WTC11 (cell line): Measurements from ENCODE around the gene MLPH. TPM values are rescaled to one million over a fixed set of nuclear protein-coding genes. Genes with fewer than 3 reads are reported as not detected.

ENCODE experiments used
- ATAC-seq: fragments of 200-7000 bp; cut with Tn5 transposase; 2 replicates; pipeline ENCODE4 v1.10.0; 2021; ENCODE audit warnings: mild to moderate bottlenecking, moderate library complexity
- CTCF ChIA-PET: fragments of 300-600 bp; sonication (Branson Sonifier 250); formaldehyde crosslinking; loops from one replicate; lab custom pipeline; 2021; ENCODE audit warnings: antibody characterized with exemption; lab: Charles Lee
- POLR2A ChIA-PET: fragments of 350-600 bp; sonication (Branson Sonifier 250); formaldehyde crosslinking; loops from one replicate; lab custom pipeline; 2021; ENCODE audit warnings: antibody characterized with exemption; lab: Charles Lee
- DNase-seq: peaks from one replicate; pipeline ENCODE4 v3.0.0; 2021; ENCODE audit warnings: low spot score
- H3K27ac Mint-ChIP-seq: 2 replicates; pipeline ENCODE4 v1.8.0; 2021; ENCODE audit warnings: mixed read lengths
- H3K27me3 Mint-ChIP-seq: 2 replicates; pipeline ENCODE4 v1.8.0; 2021; ENCODE audit warnings: low read depth, mild to moderate bottlenecking, moderate library complexity, mixed read lengths
- H3K36me3 Mint-ChIP-seq: 2 replicates; pipeline ENCODE4 v1.8.0; 2021; ENCODE audit warnings: mixed read lengths
- H3K4me1 Mint-ChIP-seq: 2 replicates; pipeline ENCODE4 v1.8.0; 2022; ENCODE audit warnings: mixed read lengths
- H3K4me3 Mint-ChIP-seq: 2 replicates; pipeline ENCODE4 v1.8.0; 2021; ENCODE audit warnings: mild to moderate bottlenecking, moderate library complexity, mixed read lengths
- H3K9me3 Mint-ChIP-seq: 2 replicates; pipeline ENCODE4 v1.8.0; 2021; ENCODE audit warnings: mixed read lengths
- AR ChIP-seq: fragments of 250-450 bp; sonication (Bioruptor Pico); IDR thresholded peaks from 2 replicates; pipeline ENCODE4 v1.9.0; 2021; ENCODE audit warnings: mild to moderate bottlenecking
- CTCF ChIP-seq: fragments of 200-600 bp; IDR thresholded peaks from 2 replicates; pipeline ENCODE4 v1.8.0; 2022; ENCODE audit warnings: antibody characterized with exemption
- ELF4 ChIP-seq: sonication (generic); formaldehyde crosslinking; IDR thresholded peaks from 2 replicates; pipeline ENCODE4 v1.8.1; 2022; ENCODE audit warnings: low read depth, mild to moderate bottlenecking, moderate library complexity, missing genetic modification reagents
- FOXK1 ChIP-seq: sonication (generic); formaldehyde crosslinking; IDR thresholded peaks from 2 replicates; pipeline ENCODE4 v1.8.0; 2022; ENCODE audit warnings: mild to moderate bottlenecking, moderate library complexity, missing genetic modification reagents
- JAZF1 ChIP-seq: fragments of 250-450 bp; sonication (Bioruptor Pico); IDR thresholded peaks from 2 replicates; pipeline ENCODE4 v1.9.0; 2021; ENCODE audit warnings: moderate library complexity, mild to moderate bottlenecking, inconsistent platforms
- NFYB ChIP-seq: sonication (generic); formaldehyde crosslinking; conservative IDR thresholded peaks from 2 replicates; pipeline ENCODE4 v1.8.0; 2022; ENCODE audit warnings: low read depth, missing genetic modification reagents
- SP1 ChIP-seq: sonication (generic); formaldehyde crosslinking; conservative IDR thresholded peaks from 2 replicates; pipeline ENCODE4 v1.8.1; 2022; ENCODE audit warnings: missing genetic modification reagents
- STAT6 ChIP-seq: sonication (generic); formaldehyde crosslinking; conservative IDR thresholded peaks from 2 replicates; pipeline ENCODE4 v1.8.1; 2023; ENCODE audit warnings: mild to moderate bottlenecking, low read depth, missing genetic modification reagents, moderate library complexity
- TCF7 ChIP-seq: sonication (generic); formaldehyde crosslinking; IDR thresholded peaks from 2 replicates; pipeline ENCODE4 v1.8.0; 2022; ENCODE audit warnings: mild to moderate bottlenecking, low read depth, missing genetic modification reagents, moderate library complexity
- USF1 ChIP-seq: sonication (generic); formaldehyde crosslinking; IDR thresholded peaks from 2 replicates; pipeline ENCODE4 v1.8.0; 2022; ENCODE audit warnings: mild to moderate bottlenecking, missing genetic modification reagents
- ZBTB21 ChIP-seq: sonication (generic); formaldehyde crosslinking; IDR thresholded peaks from 2 replicates; pipeline ENCODE4 v1.8.1; 2023; ENCODE audit warnings: mild to moderate bottlenecking, missing genetic modification reagents, borderline replicate concordance
- ZNF232 ChIP-seq: sonication (generic); formaldehyde crosslinking; IDR thresholded peaks from 2 replicates; pipeline ENCODE4 v1.8.0; 2022; ENCODE audit warnings: mild to moderate bottlenecking, missing genetic modification reagents
- ZNF281 ChIP-seq: sonication (generic); formaldehyde crosslinking; IDR thresholded peaks from 2 replicates; pipeline ENCODE4 v1.8.0; 2023; ENCODE audit warnings: mild to moderate bottlenecking, missing genetic modification reagents
- ZNF317 ChIP-seq: sonication (generic); formaldehyde crosslinking; IDR thresholded peaks from 2 replicates; pipeline ENCODE4 v1.8.1; 2023; ENCODE audit warnings: low read depth, mild to moderate bottlenecking, moderate library complexity, missing genetic modification reagents, borderline replicate concordance
- ZNF425 ChIP-seq: fragments of 250-450 bp; sonication (Bioruptor Pico); conservative IDR thresholded peaks from 2 replicates; pipeline ENCODE4 v1.9.0; 2021; ENCODE audit warnings: mild to moderate bottlenecking
- total RNA-seq: library from RNA; stranded (reverse); gene quantifications from 3 replicates; pipeline ENCODE4 v1.2.3, GENCODE V29; 2021

MLPH gene
- total RNA-seq, 1 experiment from 2014 or later: 10.3 TPM

- no peak for TF ChIP-seq ZNF232
- TF ChIP-seq, all 79 proteins: peak for 0
Measured at GRCh38 chr2:237510502-237511217, 23.6 kb downstream of the MLPH start (continued).

GRCh38 chr2:237511433-237511832, 24.4 kb downstream of the MLPH start:
- TF ChIP-seq ZNF425 (CRISPR knock-in tag): no peak
- ATAC-seq (no peak), DNase-seq (no peak)
- Mint-ChIP-seq H3K36me3 (no peaks in the 10 kb centered on the region), H3K27ac (peak overlapping the region; percentile 32; the same call in 1 of the 2 replicates), H3K4me1 (peaks cover 12% of the 10 kb centered on the region), H3K9me3 (peaks cover 5% of the 10 kb centered on the region), H3K27me3 (no peaks in the 10 kb centered on the region; the same call in 1 of the 2 replicates), H3K4me3 (no peak overlapping the region)
- ChIA-PET POLR2A (no interaction called here), CTCF (interaction anchor here (1.1 to 10.4 kb wide), 15 partner anchors 7 to 340 kb away, joined by 3 to 385 read pairs (median 12); no protein-coding TSS in a partner anchor)

GRCh38 chr2:237511885-237512405, 24.9 kb downstream of the MLPH start:
- ChIA-PET CTCF (interaction anchor here (0.7 to 10.4 kb wide), 68 partner anchors 8 to 628 kb away, joined by 3 to 385 read pairs (median 8); partner anchors contain the start of genes MLPH and PRLH), POLR2A (interaction anchor here (1.1 to 1.7 kb wide), 2 partner anchors 22 to 60 kb away, joined by 3 to 11 read pairs; no protein-coding TSS in a partner anchor)
- H3K4me3 Mint-ChIP-seq: no peak overlapping the region
- H3K27me3 Mint-ChIP-seq: no peaks in the 10 kb centered on the region; the same call in 1 of the 2 replicates
- ATAC-seq: no peak
- DNase-seq: no peak
- H3K4me1 Mint-ChIP-seq: peaks cover 12% of the 10 kb centered on the region
- H3K9me3 Mint-ChIP-seq: peaks cover 4% of the 10 kb centered on the region
- no peak overlapping the region for H3K27ac Mint-ChIP-seq
- no peaks in the 10 kb centered on the region for H3K36me3 Mint-ChIP-seq
- TF ChIP-seq ZNF281 (CRISPR knock-in tag) (no peak), ELF4 (CRISPR knock-in tag) (no peak), STAT6 (no peak), ZBTB21 (no peak), TCF7 (CRISPR knock-in tag) (no peak), AR (CRISPR knock-in tag) (no peak), FOXK1 (CRISPR knock-in tag) (no peak), JAZF1 (CRISPR knock-in tag) (no peak), NFYB (CRISPR knock-in tag) (no peak), CTCF (no peak), USF1 (no peak), SP1 (CRISPR knock-in tag) (no peak), ZNF317 (CRISPR knock-in tag) (no peak)
